ENCODE measurements around the gene AHRR.

DNA sequence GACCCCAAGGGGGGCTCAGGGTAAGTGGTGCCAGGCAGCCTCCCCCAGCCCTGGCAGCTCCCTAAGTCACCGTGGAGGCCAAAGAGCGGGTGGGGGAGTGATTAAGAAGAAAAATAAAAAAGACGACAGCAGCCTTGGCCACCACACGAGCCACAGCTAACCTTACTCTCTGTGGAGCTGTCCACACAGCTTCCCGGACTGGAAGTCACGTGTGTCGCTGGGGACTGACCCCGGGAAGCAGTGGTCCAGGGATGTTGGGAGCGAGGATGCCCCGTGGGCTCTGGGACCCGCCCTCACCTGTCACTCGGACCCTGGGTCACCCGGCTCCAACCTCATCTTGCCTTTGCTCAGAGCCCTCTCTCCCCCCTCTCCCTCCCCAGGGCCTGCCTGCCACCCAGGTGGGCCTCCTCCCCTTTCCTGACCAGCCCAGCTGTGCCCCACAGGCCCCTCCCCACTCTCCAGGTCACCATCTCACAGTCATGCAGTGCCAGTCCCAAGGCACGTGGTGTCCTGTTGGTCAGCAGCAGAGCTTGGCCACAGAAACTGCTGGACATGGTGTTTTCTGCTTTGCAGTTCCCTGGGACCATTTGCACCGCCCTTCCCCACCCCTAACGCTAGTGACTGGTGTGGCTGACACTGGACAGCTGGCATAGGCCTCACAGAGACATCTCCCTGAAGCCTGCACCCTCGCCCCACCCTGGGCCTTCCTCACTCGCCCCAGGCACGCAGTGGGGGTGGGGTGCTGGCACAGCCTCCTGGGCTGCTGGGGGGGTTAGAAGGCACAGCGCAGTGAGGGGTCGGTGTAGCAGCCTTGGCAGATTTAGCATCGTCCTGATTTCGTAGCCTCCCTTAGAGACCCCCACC, 111.6 kb downstream of the AHRR start:
- TF ChIP-seq YBX1 (IDR thresholded peaks at IDR 0.05) (no peak), NRF1 (conservative IDR thresholded peaks at IDR 0.05; ENCODE audit: low read depth, low read length) (no peak), SIN3A (IDR thresholded peaks at IDR 0.05; ENCODE audit: low read depth, low read length) (no peak)
- TF ChIP-seq, protein P1, sequence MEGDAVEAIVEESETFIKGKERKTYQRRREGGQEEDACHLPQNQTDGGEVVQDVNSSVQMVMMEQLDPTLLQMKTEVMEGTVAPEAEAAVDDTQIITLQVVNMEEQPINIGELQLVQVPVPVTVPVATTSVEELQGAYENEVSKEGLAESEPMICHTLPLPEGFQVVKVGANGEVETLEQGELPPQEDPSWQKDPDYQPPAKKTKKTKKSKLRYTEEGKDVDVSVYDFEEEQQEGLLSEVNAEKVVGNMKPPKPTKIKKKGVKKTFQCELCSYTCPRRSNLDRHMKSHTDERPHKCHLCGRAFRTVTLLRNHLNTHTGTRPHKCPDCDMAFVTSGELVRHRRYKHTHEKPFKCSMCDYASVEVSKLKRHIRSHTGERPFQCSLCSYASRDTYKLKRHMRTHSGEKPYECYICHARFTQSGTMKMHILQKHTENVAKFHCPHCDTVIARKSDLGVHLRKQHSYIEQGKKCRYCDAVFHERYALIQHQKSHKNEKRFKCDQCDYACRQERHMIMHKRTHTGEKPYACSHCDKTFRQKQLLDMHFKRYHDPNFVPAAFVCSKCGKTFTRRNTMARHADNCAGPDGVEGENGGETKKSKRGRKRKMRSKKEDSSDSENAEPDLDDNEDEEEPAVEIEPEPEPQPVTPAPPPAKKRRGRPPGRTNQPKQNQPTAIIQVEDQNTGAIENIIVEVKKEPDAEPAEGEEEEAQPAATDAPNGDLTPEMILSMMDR (IDR thresholded peaks at IDR 0.05 in 2 of 3, conservative IDR thresholded peaks at IDR 0.05 in 1 of 3; ENCODE audit: control insufficient read depth in 2 of 3, extremely low read depth in 1 of 3, insufficient read depth in 1 of 3, low read depth in 3 of 3, low read length in 3 of 3) = no peak

All from GM12878 (cell line).